ENCODE measurements around the gene FN1.
"Not testable (repeated sequence)": the region's sequence is repeated elsewhere in the genome, so short reads cannot be mapped to it uniquely, and the experiment has no call there.

FN1 gene

DNA sequence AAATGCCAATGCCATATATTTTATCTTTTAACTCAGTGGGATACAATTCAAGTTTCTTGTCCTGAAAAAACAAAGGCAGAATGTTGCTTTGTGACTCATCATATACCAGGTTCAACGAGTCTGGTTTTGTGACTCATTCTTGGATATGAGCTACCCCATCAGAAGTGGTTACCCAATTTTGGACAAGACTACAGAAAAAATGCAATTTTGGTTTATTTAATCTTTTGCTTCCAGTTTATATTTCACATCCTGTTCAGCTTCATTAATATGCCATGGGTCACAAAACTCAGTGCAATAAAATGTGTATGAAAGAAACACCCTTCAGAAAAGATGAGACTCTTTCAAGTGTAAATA, 25.0 kb downstream of the FN1 start:
- Histone ChIP-seq H3K27me3 (ENCODE audit: control insufficient read depth, insufficient read depth, low read length) (no peaks in the 10 kb centered on the region), H3K36me3 (ENCODE audit: control insufficient read depth, low read depth, low read length) (peaks cover 9% of the 10 kb centered on the region), H3K4me1 (ENCODE audit: control insufficient read depth, low read depth, low read length) (peaks cover 3% of the 10 kb centered on the region), H3K9me3 (ENCODE audit: control insufficient read depth, low read depth, low read length) (no peaks in the 10 kb centered on the region), H3K9ac (ENCODE audit: low read length) (no peak overlapping the region), H3K4me3 (ENCODE audit: low read length) (no peak overlapping the region), H3K27ac (ENCODE audit: low read length) (no peak overlapping the region)

DNA sequence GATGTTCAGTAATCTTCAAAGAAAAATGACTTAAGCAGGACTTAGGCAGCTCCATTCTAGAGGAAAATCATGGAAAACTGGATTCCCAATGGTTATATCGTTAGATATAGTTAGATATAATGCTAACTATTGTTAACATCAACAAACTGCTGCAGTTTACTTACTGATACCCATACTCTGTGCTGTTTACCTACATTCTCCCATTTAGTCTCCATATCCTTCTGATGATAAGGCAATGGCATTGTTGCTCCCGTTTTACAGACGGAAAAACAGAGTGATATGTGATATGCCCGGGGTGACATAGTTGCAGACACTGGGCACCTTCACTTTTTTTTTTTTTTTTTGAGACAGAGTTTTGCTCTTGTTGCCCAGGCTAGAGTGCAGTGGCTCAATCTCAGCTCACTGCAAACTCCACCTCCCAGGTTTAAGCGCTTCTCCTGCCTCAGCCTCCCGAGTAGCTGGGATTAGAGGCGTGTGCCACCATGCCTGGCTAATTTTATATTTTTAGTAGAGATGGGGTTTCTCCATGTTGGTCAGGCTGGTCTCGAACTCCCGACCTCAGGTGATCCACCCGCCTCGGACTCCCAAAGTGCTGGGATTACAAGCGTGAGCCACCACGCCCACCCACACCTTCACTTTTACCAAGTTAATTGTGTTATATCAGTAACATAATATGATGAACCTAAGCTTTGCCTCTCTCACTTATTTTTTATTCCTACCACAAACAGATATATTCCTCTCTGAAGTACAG, 25.5 kb downstream of the FN1 start:
- not testable (repeated sequence) for H3K9ac ChIP-seq (ENCODE audit: low read length); H3K9me3 ChIP-seq (ENCODE audit: control insufficient read depth, low read depth, low read length); H3K27ac ChIP-seq (ENCODE audit: low read length); H3K4me3 ChIP-seq (ENCODE audit: low read length); H3K27me3 ChIP-seq (ENCODE audit: control insufficient read depth, insufficient read depth, low read length); H3K4me1 ChIP-seq (ENCODE audit: control insufficient read depth, low read depth, low read length); H3K36me3 ChIP-seq (ENCODE audit: control insufficient read depth, low read depth, low read length)

DNA sequence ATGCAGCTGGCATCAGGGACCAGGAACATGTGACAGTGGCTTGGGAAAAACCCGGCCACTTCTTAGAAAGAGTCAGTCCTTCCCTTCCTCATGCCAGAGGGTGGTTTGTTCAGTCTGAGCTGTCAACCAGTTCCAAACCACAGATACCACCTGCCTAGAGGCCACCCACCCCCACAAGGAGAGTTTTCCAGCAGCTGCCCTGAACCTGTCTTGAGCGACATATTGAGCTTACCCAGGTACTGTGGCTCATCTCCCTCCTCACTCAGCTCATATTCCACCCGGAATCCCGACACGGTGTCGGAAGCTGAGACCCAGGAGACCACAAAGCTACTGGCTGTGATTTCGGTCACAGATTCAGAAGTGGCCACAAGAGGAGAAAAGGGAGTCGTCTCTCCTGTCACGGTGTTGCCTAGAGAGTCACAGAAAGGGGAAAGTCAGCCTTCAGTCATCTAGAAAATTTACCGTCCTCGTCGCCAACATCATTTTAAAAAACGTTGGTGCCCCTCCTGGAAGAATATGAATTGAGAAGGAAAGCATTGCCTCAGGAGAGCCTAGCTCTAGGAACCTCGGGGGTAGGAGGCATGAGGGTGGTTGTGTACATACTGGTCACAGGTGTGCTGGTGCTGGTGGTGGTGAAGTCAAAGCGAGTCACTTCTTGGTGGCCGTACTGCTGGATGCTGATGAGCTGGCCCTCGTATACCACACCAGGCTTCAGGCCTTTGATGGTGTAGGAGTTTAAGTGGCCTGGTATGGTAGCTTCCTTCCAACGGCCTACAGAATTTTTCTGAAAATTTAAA, 26.3 kb downstream of the FN1 start:
- no peak overlapping the region for H3K27ac ChIP-seq (ENCODE audit: low read length)
- H3K4me1 ChIP-seq (ENCODE audit: control insufficient read depth, low read depth, low read length) = no peaks in the 10 kb centered on the region
- no peak overlapping the region for H3K9ac ChIP-seq (ENCODE audit: low read length)
- H3K27me3 ChIP-seq (ENCODE audit: control insufficient read depth, insufficient read depth, low read length) = no peaks in the 10 kb centered on the region
- no peak overlapping the region for H3K4me3 ChIP-seq (ENCODE audit: low read length)
- no peaks in the 10 kb centered on the region for H3K9me3 ChIP-seq (ENCODE audit: control insufficient read depth, low read depth, low read length)
- peaks cover 9% of the 10 kb centered on the region for H3K36me3 ChIP-seq (ENCODE audit: control insufficient read depth, low read depth, low read length)

DNA sequence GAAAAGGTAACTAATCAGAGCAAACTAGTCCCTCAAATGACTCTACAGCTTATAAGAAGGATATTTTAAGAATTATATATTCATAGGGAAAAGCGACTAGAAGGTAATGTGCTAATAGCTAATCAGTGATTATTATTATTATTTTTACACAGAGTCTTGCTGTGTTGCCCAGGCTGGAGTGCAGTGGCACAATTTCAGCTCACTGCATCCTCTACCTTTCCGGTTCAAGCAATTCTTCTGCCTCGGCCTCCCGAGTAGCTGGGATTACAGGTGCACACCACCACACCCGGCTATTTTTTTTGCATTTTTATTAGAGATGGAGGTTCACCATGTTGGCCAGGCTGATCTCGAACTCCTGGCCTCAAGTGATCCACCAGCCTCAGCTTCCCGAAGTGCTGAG, 27.4 kb downstream of the FN1 start:
- H3K9ac ChIP-seq (ENCODE audit: low read length) = not testable (repeated sequence)
- H3K36me3 ChIP-seq (ENCODE audit: control insufficient read depth, low read depth, low read length) = peaks cover 12% of the 10 kb centered on the region

DNA sequence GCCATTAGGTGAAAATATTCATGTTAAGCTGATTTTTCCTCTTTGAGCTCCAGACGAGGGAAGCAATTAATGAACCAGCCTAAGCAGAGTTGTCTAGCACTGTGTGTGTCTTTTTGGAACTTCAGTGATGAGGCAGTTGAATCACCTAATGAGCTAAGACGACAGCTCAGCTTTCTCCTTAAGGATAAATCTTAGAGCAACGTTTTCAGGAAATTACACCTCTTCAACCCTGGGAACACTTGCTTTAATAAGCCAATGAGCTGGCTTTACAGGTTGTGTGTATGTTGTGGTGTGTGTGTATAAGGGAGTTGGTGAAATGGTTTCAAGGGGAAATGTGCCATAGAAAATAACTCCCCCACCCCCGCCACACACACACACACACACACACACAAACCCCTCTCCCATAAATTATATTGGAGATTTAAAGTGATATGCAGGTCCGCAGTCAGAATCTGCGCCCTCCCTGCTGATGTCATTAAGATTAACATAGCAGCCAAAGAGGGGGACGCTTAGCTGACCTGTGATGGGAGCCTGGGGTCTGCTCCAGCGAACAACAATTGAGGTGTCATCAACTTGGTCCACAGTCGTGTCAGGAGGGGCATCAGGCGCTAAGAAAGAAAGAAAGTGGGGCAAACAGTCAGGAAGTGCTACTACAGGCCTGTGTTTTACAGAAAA, 28.1 kb downstream of the FN1 start:
- no peak overlapping the region for H3K9ac ChIP-seq (ENCODE audit: low read length)
- H3K27me3 ChIP-seq (ENCODE audit: control insufficient read depth, insufficient read depth, low read length) = no peaks in the 10 kb centered on the region
- peaks cover 12% of the 10 kb centered on the region for H3K36me3 ChIP-seq (ENCODE audit: control insufficient read depth, low read depth, low read length)
- no peak overlapping the region for H3K4me3 ChIP-seq (ENCODE audit: low read length)
- no peaks in the 10 kb centered on the region for H3K9me3 ChIP-seq (ENCODE audit: control insufficient read depth, low read depth, low read length)
- no peak overlapping the region for H3K27ac ChIP-seq (ENCODE audit: low read length)
- H3K4me1 ChIP-seq (ENCODE audit: control insufficient read depth, low read depth, low read length) = no peaks in the 10 kb centered on the region

More for the DNA sequence above, 27.4 kb downstream of the FN1 start:
- not testable (repeated sequence) for H3K27me3 ChIP-seq (ENCODE audit: control insufficient read depth, insufficient read depth, low read length); H3K27ac ChIP-seq (ENCODE audit: low read length); H3K4me1 ChIP-seq (ENCODE audit: control insufficient read depth, low read depth, low read length); H3K9me3 ChIP-seq (ENCODE audit: control insufficient read depth, low read depth, low read length); H3K4me3 ChIP-seq (ENCODE audit: low read length)

DNA sequence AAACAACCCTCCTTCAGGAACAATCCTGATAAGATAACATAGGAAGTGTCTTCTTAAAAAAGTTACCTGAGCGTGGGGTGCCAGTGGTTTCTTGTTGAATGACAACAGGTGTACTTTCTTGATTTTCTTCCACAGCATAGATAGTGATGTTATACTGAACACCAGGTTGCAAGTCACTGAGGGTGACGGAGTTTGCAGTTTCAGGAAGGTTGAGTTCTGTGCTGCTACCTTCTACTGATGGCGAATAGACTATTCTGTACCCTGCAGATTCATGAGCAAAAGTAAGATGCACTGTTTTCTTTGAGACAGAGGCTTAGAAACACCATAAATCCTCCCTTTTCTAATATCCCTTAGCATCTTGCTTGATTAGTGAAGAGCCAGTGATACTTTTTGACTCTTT, 28.8 kb downstream of the FN1 start:
- Histone ChIP-seq H3K27ac (ENCODE audit: low read length) (no peak overlapping the region), H3K4me1 (ENCODE audit: control insufficient read depth, low read depth, low read length) (no peaks in the 10 kb centered on the region)

DNA sequence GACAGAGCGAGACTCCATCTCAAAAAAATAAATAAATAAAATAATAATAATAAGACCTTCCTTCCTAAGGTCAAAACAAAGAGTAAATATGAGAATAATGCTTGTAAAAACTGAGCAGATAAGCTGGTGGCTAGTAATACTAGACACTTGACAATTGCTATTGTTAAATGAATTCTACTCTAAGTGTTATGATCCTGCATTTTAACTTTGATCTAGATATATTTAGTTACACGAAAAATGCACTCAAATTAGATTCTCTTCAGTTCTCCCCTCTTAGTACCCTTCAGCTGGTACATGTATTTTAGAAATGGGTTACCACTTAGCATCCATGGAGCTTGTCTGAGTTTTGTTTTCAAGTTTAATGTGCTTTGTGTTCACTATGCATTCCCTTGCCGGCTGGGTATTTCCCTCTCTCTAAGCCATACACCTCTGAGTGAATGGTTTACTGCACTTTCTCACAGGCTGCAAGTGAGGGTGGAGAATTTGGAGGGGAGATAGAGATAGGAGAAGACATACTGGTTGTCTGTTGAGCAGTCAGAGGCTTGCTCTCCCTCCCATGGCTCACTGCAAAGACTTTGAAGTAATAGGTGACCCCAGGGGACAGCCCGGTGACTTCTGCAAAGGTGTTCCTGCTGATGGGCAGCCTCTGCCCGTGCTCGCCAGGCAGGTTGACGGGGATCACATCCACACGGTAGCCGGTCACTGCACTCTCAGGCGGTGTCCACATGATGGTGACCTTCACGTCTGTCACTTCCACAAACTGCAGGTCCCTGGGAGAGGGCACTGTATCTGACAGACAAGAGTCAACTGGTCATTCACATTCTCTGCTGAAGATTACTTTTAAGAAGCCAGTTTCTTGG, 29.9 kb downstream of the FN1 start:
- Histone ChIP-seq H3K9ac (ENCODE audit: low read length) (no peak overlapping the region), H3K36me3 (ENCODE audit: control insufficient read depth, low read depth, low read length) (peaks cover 12% of the 10 kb centered on the region), H3K4me3 (ENCODE audit: low read length) (no peak overlapping the region), H3K27me3 (ENCODE audit: control insufficient read depth, insufficient read depth, low read length) (no peaks in the 10 kb centered on the region), H3K27ac (ENCODE audit: low read length) (no peak overlapping the region), H3K9me3 (ENCODE audit: control insufficient read depth, low read depth, low read length) (no peaks in the 10 kb centered on the region), H3K4me1 (ENCODE audit: control insufficient read depth, low read depth, low read length) (no peaks in the 10 kb centered on the region)

More for the DNA sequence above, 28.8 kb downstream of the FN1 start:
- Histone ChIP-seq H3K27me3 (ENCODE audit: control insufficient read depth, insufficient read depth, low read length) (no peaks in the 10 kb centered on the region), H3K9ac (ENCODE audit: low read length) (no peak overlapping the region), H3K36me3 (ENCODE audit: control insufficient read depth, low read depth, low read length) (peaks cover 12% of the 10 kb centered on the region), H3K4me3 (ENCODE audit: low read length) (no peak overlapping the region), H3K9me3 (ENCODE audit: control insufficient read depth, low read depth, low read length) (no peaks in the 10 kb centered on the region)

DNA sequence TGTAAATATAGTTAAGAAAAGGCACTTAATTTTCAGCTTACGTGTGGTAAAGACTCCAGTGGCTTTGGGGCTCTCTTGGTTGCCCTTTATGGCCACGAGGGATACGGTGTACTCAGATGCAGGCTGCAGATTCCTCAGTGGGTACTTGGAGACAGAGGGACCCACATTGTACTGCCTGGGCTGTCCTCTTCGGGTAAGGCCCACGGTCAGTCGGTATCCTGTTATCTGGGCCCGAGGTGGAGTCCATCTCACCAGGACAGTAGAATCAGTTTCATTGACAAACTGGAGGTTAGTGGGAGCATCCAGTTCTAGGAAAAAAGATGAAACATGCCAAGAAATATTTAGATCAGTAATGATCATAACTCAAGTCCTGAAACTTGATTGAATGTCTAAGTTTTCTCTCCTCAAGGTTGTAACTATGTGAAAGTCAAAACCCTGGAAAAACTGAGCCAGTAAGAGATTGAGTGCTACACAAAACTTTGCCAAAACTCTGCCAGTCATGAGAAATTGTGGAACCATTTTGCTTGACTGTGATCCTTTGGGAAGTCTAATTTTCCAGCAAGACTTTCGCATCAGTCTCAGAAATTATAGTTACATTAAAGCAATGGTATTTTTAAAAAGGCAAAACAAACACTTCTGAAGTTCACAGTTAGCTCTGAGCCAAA, 31.4 kb downstream of the FN1 start:
- H3K9me3 ChIP-seq (ENCODE audit: control insufficient read depth, low read depth, low read length) = no peaks in the 10 kb centered on the region
- no peak overlapping the region for H3K4me3 ChIP-seq (ENCODE audit: low read length)
- H3K4me1 ChIP-seq (ENCODE audit: control insufficient read depth, low read depth, low read length) = no peaks in the 10 kb centered on the region
- no peak overlapping the region for H3K9ac ChIP-seq (ENCODE audit: low read length)
- peaks cover 12% of the 10 kb centered on the region for H3K36me3 ChIP-seq (ENCODE audit: control insufficient read depth, low read depth, low read length)
- no peak overlapping the region for H3K27ac ChIP-seq (ENCODE audit: low read length)
- no peaks in the 10 kb centered on the region for H3K27me3 ChIP-seq (ENCODE audit: control insufficient read depth, insufficient read depth, low read length)

DNA sequence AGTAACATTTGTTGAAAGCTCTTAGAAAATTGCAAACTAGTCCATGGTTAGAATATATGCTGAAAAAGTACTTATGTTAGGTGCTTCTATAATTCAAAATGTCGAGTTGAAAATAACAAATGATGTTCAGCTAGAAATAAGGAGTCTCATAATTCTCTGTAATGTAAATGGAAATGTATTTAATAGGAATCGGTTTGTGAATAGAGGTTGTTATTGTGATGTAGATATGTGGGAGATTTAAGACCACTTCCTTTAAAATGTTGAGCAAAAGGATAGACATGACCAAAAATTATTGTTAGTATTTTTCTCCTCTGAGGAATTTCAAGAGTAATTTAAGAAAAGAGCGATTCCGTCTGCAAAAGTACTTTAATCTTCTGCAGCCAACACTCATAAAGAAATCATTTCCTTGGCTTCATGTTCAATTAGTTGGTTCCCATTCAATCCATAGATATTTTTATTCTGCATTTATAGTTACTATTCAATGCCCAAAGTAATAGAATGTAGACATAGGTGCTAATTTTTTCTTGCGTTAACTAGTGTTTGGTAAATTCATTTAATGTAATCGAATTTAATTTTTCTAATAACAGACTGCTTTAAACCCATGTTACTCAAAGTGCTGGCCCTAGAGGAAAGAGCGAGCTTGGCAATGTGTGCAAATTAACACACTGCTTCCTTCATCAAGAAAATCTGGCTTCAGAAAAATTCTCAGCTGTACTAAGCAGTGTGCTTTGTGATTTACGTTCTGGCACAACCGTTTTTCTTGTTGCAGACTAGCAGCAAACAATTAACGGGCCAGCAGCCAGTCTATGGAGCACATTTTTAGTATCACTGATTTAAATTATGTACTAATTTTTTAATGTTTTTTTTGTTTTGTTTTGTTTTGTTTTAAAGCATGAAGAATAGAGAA, 32.2 kb downstream of the FN1 start:
- Histone ChIP-seq H3K9me3 (ENCODE audit: control insufficient read depth, low read depth, low read length) (no peaks in the 10 kb centered on the region), H3K27me3 (ENCODE audit: control insufficient read depth, insufficient read depth, low read length) (no peaks in the 10 kb centered on the region), H3K36me3 (ENCODE audit: control insufficient read depth, low read depth, low read length) (peaks cover 12% of the 10 kb centered on the region), H3K4me3 (ENCODE audit: low read length) (no peak overlapping the region), H3K9ac (ENCODE audit: low read length) (no peak overlapping the region), H3K27ac (ENCODE audit: low read length) (no peak overlapping the region), H3K4me1 (ENCODE audit: control insufficient read depth, low read depth, low read length) (no peaks in the 10 kb centered on the region)

DNA sequence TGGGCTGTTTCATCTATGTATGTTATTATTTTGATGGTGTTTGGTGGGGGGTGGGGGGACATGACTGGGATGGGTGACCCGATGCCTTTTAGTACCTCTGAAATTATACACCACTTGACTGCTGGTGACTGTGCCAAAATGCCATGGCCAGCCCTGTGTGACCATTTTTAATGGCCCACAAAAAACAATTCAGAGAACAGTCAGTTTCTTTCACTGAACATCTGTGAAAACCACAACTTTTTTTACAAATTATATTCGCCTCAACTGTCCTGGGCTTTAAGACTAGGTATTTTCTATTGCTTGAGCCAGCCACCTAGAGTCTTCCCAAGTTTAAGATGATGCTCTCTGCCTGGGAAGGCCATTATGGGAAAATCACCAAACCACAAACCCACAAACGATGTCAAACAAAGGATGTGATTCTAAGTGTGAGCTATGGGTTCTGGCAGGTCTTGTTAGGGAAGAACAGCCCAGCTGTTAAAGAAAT, 33.9 kb downstream of the FN1 start:
- Histone ChIP-seq H3K4me1 (ENCODE audit: control insufficient read depth, low read depth, low read length) (peaks cover 8% of the 10 kb centered on the region), H3K9me3 (ENCODE audit: control insufficient read depth, low read depth, low read length) (no peaks in the 10 kb centered on the region), H3K27ac (ENCODE audit: low read length) (no peak overlapping the region), H3K9ac (ENCODE audit: low read length) (no peak overlapping the region), H3K36me3 (ENCODE audit: control insufficient read depth, low read depth, low read length) (peaks cover 13% of the 10 kb centered on the region), H3K27me3 (ENCODE audit: control insufficient read depth, insufficient read depth, low read length) (no peaks in the 10 kb centered on the region), H3K4me3 (ENCODE audit: low read length) (no peak overlapping the region)
